GM19372 (cell line): ENCODE measurements around the gene LZTS2.
"Not testable (repeated sequence)": the region's sequence is repeated elsewhere in the genome, so short reads cannot be mapped to it uniquely, and the experiment has no call there.

ENCODE experiments used
- ATAC-seq: cut with Tn5 transposase; IDR thresholded peaks from one replicate; pipeline ENCODE4 v1.9.1; 2021; ENCODE audit warnings: mild to moderate bottlenecking, low read depth, moderate library complexity; ENCODE audit not compliant: unreplicated experiment

The LZTS2 gene

GRCh38 chr10:100999742-101000126 is at the start of gene LZTS2:
Gene LZTS2, plus strand, starts transcription at chr10:100999808. Its CDS starts 2,731 bp downstream, at chr10:101002539.
- no peak for ATAC-seq

- ATAC-seq, result no peak
These were observed 39.4 kb upstream of the LZTS2 start for GRCh38 chr10:100960251-100960650.

GRCh38 chr10:100962351-100963080 is 37.1 kb upstream of the LZTS2 start:
- ATAC-seq, result no peak

GRCh38 chr10:100963826-100964225 is 35.8 kb upstream of the LZTS2 start:
- ATAC-seq, result no peak

GRCh38 chr10:100965820-100966219 is 33.8 kb upstream of the LZTS2 start:
- ATAC-seq, result no peak

- no peak for ATAC-seq
These were observed 32.7 kb upstream of the LZTS2 start for GRCh38 chr10:100966887-100967286.

- no peak for ATAC-seq
These were observed 32.3 kb upstream of the LZTS2 start for GRCh38 chr10:100967332-100967731.

GRCh38 chr10:100968062-100968736 is 31.4 kb upstream of the LZTS2 start:
- ATAC-seq, result no peak

GRCh38 chr10:100968863-100969186 is 30.8 kb upstream of the LZTS2 start:
- ATAC-seq, result no peak

- peak; percentile 51 for ATAC-seq
These were observed 30.2 kb upstream of the LZTS2 start, which contains the start of gene SEMA4G for GRCh38 chr10:100969187-100970075. Gene SEMA4G, plus strand, starts transcription at chr10:100969504. Its CDS starts 3,409 bp downstream, at chr10:100972913.

GRCh38 chr10:100970076-100970913 is 29.3 kb upstream of the LZTS2 start:
- no peak for ATAC-seq

GRCh38 chr10:100970914-100971811 is 28.4 kb upstream of the LZTS2 start:
- ATAC-seq, result no peak

- no peak for ATAC-seq
These were observed 27.3 kb upstream of the LZTS2 start for GRCh38 chr10:100972115-100972903.

GRCh38 chr10:100972904-100973535 is 26.6 kb upstream of the LZTS2 start:
- no peak for ATAC-seq

- not testable (repeated sequence) for ATAC-seq
These were observed 24.2 kb upstream of the LZTS2 start for GRCh38 chr10:100975397-100975796.

- ATAC-seq, result no peak
These were observed 22.7 kb upstream of the LZTS2 start for GRCh38 chr10:100976906-100977305.

GRCh38 chr10:100977436-100977835 is 22.2 kb upstream of the LZTS2 start:
- ATAC-seq, result no peak
